HepG2 (cell line): Measurements from ENCODE around the gene CUL5. TPM values are rescaled to one million over a fixed set of nuclear protein-coding genes. Genes with fewer than 3 reads are reported as not detected.

Source experiments
- FOSL2 ChIP-seq: sonication (generic); formaldehyde crosslinking; IDR thresholded peaks from 2 replicates; pipeline ENCODE4 v1.4.0; 2020; ENCODE audit warnings: missing genetic modification reagents
- KLF15 ChIP-seq: sonication (generic); formaldehyde crosslinking; IDR thresholded peaks from 2 replicates; pipeline ENCODE4 v1.8.1; 2023; ENCODE audit warnings: borderline replicate concordance, mild to moderate bottlenecking, inconsistent platforms, missing genetic modification reagents, mixed read lengths
- MEIS1 ChIP-seq: sonication (generic); formaldehyde crosslinking; IDR thresholded peaks from 2 replicates; pipeline ENCODE4 v1.9.0; 2021; ENCODE audit warnings: mild to moderate bottlenecking, missing genetic modification reagents, moderate library complexity, borderline replicate concordance
- PAWR ChIP-seq: sonication (generic); formaldehyde crosslinking; IDR thresholded peaks from 2 replicates; pipeline ENCODE4 v1.4.0; 2020; ENCODE audit warnings: missing genetic modification reagents, mild to moderate bottlenecking, borderline replicate concordance
- PITX1 ChIP-seq: sonication (generic); formaldehyde crosslinking; IDR thresholded peaks from 2 replicates; pipeline ENCODE4 v1.5.1; 2020; ENCODE audit warnings: mild to moderate bottlenecking, missing genetic modification reagents
- PPARG ChIP-seq: conservative IDR thresholded peaks from 2 replicates; pipeline ENCODE4 v1.6.1; 2016; ENCODE audit warnings: missing biosample characterization, missing genetic modification reagents
- RFX5 ChIP-seq: IDR thresholded peaks from 2 replicates; pipeline ENCODE4 v1.6.1; 2011; ENCODE audit warnings: low read depth, low read length, improper control_type of control experiment
- ZBTB1 ChIP-seq: sonication (generic); formaldehyde crosslinking; IDR thresholded peaks from 2 replicates; pipeline ENCODE4 v1.4.0; 2020; ENCODE audit warnings: missing genetic modification reagents, borderline replicate concordance
- ZFP90 ChIP-seq: sonication (generic); formaldehyde crosslinking; IDR thresholded peaks from 2 replicates; pipeline ENCODE4 v1.8.0; 2022; ENCODE audit warnings: missing genetic modification reagents, mild to moderate bottlenecking, inconsistent platforms, borderline replicate concordance
- ZNF124 ChIP-seq: sonication (generic); formaldehyde crosslinking; IDR thresholded peaks from 2 replicates; pipeline ENCODE4 v1.4.0; 2020; ENCODE audit warnings: missing genetic modification reagents
- ZNF432 ChIP-seq: sonication (generic); formaldehyde crosslinking; IDR thresholded peaks from 2 replicates; pipeline ENCODE4 v1.5.0; 2020; ENCODE audit warnings: missing genetic modification reagents, mild to moderate bottlenecking, borderline replicate concordance
- polyA plus RNA-seq, 8 experiments: library from polyadenylated mRNA; depleted of rRNA in 3 of 8; stranded (reverse) in 7 of 8; unstranded in 1 of 8; fragments of >200 nt; fragmentation: Illumina TruSeq in 4 of 8; extraction: Trizol in 4 of 8; gene quantifications; 2 replicates each; pipeline versions ENCODE4 v1.2.1 to v1.2.3, GENCODE V29; 2011 to 2016; ENCODE audit warnings: low read depth in 4 of 8, missing spikeins in 1 of 8, mixed read lengths in 1 of 8; ENCODE audit not compliant: insufficient read depth in 1 of 8
- total RNA-seq, 5 experiments: library from RNA; depleted of rRNA; stranded (reverse); fragments of >200 nt; fragmentation: Illumina TruSeq; extraction: Trizol; gene quantifications; 2 replicates each; pipeline ENCODE4 v1.2.3, GENCODE V29; 2016; ENCODE audit warnings: low read depth in 1 of 5
- TF ChIP-seq, protein P1 (sequence below): IDR thresholded peaks from 2 replicates; pipeline ENCODE4 v1.6.1; 2016; ENCODE audit warnings: low read depth, missing genetic modification reagents, missing compliant biosample characterization
- TF ChIP-seq, protein P2 (sequence below): sonication (generic); formaldehyde crosslinking; IDR thresholded peaks from 2 replicates; pipeline ENCODE4 v1.9.0; 2021; ENCODE audit warnings: mild to moderate bottlenecking, missing genetic modification reagents
- TF ChIP-seq, protein P3 (sequence below): sonication (generic); formaldehyde crosslinking; conservative IDR thresholded peaks from 2 replicates; pipeline ENCODE4 v1.4.0; 2020; ENCODE audit warnings: missing genetic modification reagents

Gene CUL5
- total and polyA plus RNA-seq, 2 of the 13 experiments (the other 11 are each of a cell fraction or from before 2014, with no cell fraction given): 7.0 to 24.7 TPM

DNA sequence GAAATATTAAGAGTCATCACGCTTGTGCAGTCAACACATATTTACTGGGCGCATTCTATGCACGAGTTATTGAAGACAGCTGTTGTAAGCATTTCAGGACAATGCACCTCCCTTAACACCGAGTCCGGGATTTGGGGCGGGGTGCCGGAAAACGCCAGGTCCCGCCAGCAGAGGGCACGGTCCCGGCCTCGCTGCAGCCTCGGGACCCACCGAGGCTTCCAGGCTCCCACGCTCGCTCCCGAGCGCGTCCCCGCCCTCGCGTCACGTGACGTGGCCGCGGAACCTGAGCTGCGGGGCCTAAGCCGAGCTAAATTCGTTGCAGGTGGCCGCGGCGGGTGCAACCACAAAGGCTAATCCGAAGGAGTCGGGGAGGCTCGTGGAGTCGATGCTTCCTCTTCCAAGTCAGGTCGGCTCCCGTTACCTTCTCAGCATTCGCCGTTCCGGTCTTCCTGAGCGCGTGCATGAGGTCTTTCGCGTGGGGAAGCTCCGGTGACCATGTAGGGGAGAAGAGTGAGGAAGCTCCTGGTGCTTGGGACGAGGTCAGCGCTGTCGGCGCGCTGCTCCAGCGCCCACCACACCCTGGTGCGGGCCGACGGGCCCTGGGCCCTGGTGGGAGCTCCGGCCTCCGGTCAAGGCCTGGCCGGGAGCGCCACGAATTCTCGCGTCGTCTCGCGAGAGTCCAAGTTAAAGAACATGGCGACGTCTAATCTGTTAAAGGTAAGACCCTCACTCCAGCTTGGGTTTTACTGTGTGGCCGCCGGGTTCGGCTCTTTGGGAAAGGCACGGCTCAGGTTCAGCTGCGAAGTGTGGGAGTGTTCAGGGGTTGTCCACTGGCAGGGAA lies at the start of gene CUL5 (continued):
- TF ChIP-seq ZNF124 (peak; percentile 43; the same call in 1 of the 2 replicates), RFX5 (peak; percentile 44; the same call in 1 of the 2 replicates), ZFP90 (CRISPR knock-in tag) (0 out of 2 replicates have a peak, but pooled peaks have one; percentile 50), ZBTB1 (CRISPR knock-in tag) (no peak), PITX1 (CRISPR knock-in tag) (peak; percentile 73; the same call in 1 of the 2 replicates), PPARG (CRISPR knock-in tag) (0 out of 2 replicates have a peak, but pooled peaks have one; percentile 31), ZNF432 (CRISPR knock-in tag) (no peak), MEIS1 (peak; percentile 77), FOSL2 (peak; percentile 33; the same call in 1 of the 2 replicates), PAWR (CRISPR knock-in tag) (no peak), KLF15 (CRISPR knock-in tag) (peak; percentile 59; the same call in 1 of the 2 replicates)
- TF ChIP-seq, protein P1, sequence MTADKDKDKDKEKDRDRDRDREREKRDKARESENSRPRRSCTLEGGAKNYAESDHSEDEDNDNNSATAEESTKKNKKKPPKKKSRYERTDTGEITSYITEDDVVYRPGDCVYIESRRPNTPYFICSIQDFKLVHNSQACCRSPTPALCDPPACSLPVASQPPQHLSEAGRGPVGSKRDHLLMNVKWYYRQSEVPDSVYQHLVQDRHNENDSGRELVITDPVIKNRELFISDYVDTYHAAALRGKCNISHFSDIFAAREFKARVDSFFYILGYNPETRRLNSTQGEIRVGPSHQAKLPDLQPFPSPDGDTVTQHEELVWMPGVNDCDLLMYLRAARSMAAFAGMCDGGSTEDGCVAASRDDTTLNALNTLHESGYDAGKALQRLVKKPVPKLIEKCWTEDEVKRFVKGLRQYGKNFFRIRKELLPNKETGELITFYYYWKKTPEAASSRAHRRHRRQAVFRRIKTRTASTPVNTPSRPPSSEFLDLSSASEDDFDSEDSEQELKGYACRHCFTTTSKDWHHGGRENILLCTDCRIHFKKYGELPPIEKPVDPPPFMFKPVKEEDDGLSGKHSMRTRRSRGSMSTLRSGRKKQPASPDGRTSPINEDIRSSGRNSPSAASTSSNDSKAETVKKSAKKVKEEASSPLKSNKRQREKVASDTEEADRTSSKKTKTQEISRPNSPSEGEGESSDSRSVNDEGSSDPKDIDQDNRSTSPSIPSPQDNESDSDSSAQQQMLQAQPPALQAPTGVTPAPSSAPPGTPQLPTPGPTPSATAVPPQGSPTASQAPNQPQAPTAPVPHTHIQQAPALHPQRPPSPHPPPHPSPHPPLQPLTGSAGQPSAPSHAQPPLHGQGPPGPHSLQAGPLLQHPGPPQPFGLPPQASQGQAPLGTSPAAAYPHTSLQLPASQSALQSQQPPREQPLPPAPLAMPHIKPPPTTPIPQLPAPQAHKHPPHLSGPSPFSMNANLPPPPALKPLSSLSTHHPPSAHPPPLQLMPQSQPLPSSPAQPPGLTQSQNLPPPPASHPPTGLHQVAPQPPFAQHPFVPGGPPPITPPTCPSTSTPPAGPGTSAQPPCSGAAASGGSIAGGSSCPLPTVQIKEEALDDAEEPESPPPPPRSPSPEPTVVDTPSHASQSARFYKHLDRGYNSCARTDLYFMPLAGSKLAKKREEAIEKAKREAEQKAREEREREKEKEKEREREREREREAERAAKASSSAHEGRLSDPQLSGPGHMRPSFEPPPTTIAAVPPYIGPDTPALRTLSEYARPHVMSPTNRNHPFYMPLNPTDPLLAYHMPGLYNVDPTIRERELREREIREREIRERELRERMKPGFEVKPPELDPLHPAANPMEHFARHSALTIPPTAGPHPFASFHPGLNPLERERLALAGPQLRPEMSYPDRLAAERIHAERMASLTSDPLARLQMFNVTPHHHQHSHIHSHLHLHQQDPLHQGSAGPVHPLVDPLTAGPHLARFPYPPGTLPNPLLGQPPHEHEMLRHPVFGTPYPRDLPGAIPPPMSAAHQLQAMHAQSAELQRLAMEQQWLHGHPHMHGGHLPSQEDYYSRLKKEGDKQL: peak; percentile 53; the same call in 1 of the 2 replicates
- TF ChIP-seq, protein P2, sequence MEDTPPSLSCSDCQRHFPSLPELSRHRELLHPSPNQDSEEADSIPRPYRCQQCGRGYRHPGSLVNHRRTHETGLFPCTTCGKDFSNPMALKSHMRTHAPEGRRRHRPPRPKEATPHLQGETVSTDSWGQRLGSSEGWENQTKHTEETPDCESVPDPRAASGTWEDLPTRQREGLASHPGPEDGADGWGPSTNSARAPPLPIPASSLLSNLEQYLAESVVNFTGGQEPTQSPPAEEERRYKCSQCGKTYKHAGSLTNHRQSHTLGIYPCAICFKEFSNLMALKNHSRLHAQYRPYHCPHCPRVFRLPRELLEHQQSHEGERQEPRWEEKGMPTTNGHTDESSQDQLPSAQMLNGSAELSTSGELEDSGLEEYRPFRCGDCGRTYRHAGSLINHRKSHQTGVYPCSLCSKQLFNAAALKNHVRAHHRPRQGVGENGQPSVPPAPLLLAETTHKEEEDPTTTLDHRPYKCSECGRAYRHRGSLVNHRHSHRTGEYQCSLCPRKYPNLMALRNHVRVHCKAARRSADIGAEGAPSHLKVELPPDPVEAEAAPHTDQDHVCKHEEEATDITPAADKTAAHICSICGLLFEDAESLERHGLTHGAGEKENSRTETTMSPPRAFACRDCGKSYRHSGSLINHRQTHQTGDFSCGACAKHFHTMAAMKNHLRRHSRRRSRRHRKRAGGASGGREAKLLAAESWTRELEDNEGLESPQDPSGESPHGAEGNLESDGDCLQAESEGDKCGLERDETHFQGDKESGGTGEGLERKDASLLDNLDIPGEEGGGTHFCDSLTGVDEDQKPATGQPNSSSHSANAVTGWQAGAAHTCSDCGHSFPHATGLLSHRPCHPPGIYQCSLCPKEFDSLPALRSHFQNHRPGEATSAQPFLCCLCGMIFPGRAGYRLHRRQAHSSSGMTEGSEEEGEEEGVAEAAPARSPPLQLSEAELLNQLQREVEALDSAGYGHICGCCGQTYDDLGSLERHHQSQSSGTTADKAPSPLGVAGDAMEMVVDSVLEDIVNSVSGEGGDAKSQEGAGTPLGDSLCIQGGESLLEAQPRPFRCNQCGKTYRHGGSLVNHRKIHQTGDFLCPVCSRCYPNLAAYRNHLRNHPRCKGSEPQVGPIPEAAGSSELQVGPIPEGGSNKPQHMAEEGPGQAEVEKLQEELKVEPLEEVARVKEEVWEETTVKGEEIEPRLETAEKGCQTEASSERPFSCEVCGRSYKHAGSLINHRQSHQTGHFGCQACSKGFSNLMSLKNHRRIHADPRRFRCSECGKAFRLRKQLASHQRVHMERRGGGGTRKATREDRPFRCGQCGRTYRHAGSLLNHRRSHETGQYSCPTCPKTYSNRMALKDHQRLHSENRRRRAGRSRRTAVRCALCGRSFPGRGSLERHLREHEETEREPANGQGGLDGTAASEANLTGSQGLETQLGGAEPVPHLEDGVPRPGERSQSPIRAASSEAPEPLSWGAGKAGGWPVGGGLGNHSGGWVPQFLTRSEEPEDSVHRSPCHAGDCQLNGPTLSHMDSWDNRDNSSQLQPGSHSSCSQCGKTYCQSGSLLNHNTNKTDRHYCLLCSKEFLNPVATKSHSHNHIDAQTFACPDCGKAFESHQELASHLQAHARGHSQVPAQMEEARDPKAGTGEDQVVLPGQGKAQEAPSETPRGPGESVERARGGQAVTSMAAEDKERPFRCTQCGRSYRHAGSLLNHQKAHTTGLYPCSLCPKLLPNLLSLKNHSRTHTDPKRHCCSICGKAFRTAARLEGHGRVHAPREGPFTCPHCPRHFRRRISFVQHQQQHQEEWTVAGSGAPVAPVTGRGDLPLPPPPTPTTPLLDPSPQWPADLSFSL (CRISPR knock-in tag): 0 out of 2 replicates have a peak, but pooled peaks have one; percentile 16
- TF ChIP-seq, protein P3, sequence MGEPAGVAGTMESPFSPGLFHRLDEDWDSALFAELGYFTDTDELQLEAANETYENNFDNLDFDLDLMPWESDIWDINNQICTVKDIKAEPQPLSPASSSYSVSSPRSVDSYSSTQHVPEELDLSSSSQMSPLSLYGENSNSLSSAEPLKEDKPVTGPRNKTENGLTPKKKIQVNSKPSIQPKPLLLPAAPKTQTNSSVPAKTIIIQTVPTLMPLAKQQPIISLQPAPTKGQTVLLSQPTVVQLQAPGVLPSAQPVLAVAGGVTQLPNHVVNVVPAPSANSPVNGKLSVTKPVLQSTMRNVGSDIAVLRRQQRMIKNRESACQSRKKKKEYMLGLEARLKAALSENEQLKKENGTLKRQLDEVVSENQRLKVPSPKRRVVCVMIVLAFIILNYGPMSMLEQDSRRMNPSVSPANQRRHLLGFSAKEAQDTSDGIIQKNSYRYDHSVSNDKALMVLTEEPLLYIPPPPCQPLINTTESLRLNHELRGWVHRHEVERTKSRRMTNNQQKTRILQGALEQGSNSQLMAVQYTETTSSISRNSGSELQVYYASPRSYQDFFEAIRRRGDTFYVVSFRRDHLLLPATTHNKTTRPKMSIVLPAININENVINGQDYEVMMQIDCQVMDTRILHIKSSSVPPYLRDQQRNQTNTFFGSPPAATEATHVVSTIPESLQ (CRISPR knock-in tag): no peak
